IMR-90 (cell line): ENCODE data around the gene ZNF670. TPM values are rescaled to one million over a fixed set of nuclear protein-coding genes. Genes with fewer than 3 reads are reported as not detected.
"Not testable (repeated sequence)": the region's sequence is repeated elsewhere in the genome, so short reads cannot be mapped to it uniquely, and the experiment has no call there.

Source experiments
- ATAC-seq: fragments of 200-7000 bp; cut with Tn5 transposase; 2 replicates; pipeline ENCODE4 v1.9.1; 2020; ENCODE audit warnings: low read depth, mild to moderate bottlenecking, moderate library complexity
- BruUV-seq: library from RNA; stranded (reverse); fragments of 400-500 nt; replicated peaks from 2 replicates; lab custom pipeline; 2021; lab: Mats Ljungman, UMichigan
- CTCF ChIA-PET: fragments of 300-600 bp; formaldehyde crosslinking; extraction: SDS; loops from one replicate; lab custom pipeline; 2021; ENCODE audit warnings: antibody characterized with exemption; lab: Yijun Ruan, JAX
- POLR2A ChIA-PET: fragments of 300-600 bp; sonication (Branson Sonifier 250); formaldehyde crosslinking; loops from one replicate; lab custom pipeline; 2022; ENCODE audit warnings: antibody characterized with exemption; ENCODE audit not compliant: unreplicated experiment; lab: Charles Lee
- DNase-seq: peaks from one replicate; pipeline ENCODE4 v3.0.0; 2013
- H2AFZ ChIP-seq: replicated peaks from 2 replicates; pipeline ENCODE3; 2013; ENCODE audit warnings: low read length, mild to moderate bottlenecking; ENCODE audit not compliant: poor library complexity
- H2AK5ac ChIP-seq: 2 replicates; pipeline ENCODE4 v1.6.1; 2013; ENCODE audit warnings: low read depth, low read length, inconsistent platforms
- H2AK9ac ChIP-seq: replicated peaks from 2 replicates; pipeline ENCODE3; 2013; ENCODE audit warnings: mild to moderate bottlenecking, low read depth, low read length, moderate library complexity; ENCODE audit not compliant: poor library complexity
- H2BK120ac ChIP-seq: 2 replicates; pipeline ENCODE4 v1.6.1; 2013; ENCODE audit warnings: low read depth, low read length, inconsistent platforms
- H2BK15ac ChIP-seq: 3 replicates; pipeline ENCODE4 v1.6.1; 2013; ENCODE audit warnings: low read depth, low read length, inconsistent platforms
- H2BK20ac ChIP-seq: 2 replicates; pipeline ENCODE4 v1.6.1; 2013; ENCODE audit warnings: low read depth, mild to moderate bottlenecking, inconsistent platforms, low read length, moderate library complexity
- H2BK5ac ChIP-seq: 2 replicates; pipeline ENCODE4 v1.6.1; 2013; ENCODE audit warnings: mild to moderate bottlenecking, low read depth, low read length, inconsistent platforms; ENCODE audit not compliant: poor library complexity, severe bottlenecking
- H3K14ac ChIP-seq: replicated peaks from 2 replicates; pipeline ENCODE4 v1.6.1; 2013; ENCODE audit warnings: low read depth, low read length, inconsistent platforms
- H3K18ac ChIP-seq: 2 replicates; pipeline ENCODE4 v1.6.1; 2013; ENCODE audit warnings: low read depth, low read length, control low read depth
- H3K23ac ChIP-seq: 2 replicates; pipeline ENCODE4 v1.6.1; 2013; ENCODE audit warnings: low read depth, low read length, inconsistent platforms
- H3K27ac ChIP-seq: 2 replicates; pipeline ENCODE4 v1.5.1; 2013; ENCODE audit warnings: mild to moderate bottlenecking, control low read depth, low read length; ENCODE audit not compliant: insufficient read depth
- H3K27me3 ChIP-seq: 2 replicates; pipeline ENCODE4 v1.6.1; 2013; ENCODE audit warnings: low read length; ENCODE audit not compliant: control insufficient read depth, insufficient read depth
- H3K36me3 ChIP-seq: 2 replicates; pipeline ENCODE4 v1.6.1; 2013; ENCODE audit warnings: low read length, mixed read lengths; ENCODE audit not compliant: control insufficient read depth, insufficient read depth
- H3K4ac ChIP-seq: 2 replicates; pipeline ENCODE4 v1.6.1; 2013; ENCODE audit warnings: low read depth, low read length, inconsistent platforms
- H3K4me1 ChIP-seq: 2 replicates; pipeline ENCODE4 v1.6.1; 2013; ENCODE audit warnings: low read length, mixed read lengths; ENCODE audit not compliant: control insufficient read depth, insufficient read depth
- H3K4me2 ChIP-seq: 2 replicates; pipeline ENCODE4 v1.6.1; 2013; ENCODE audit warnings: low read depth, mild to moderate bottlenecking, control low read depth, low read length, moderate library complexity
- H3K4me3 ChIP-seq: 2 replicates; pipeline ENCODE4 v1.5.1; 2013; ENCODE audit warnings: low read depth, mild to moderate bottlenecking, control low read depth, low read length, moderate library complexity; ENCODE audit not compliant: insufficient read depth
- H3K56ac ChIP-seq: 2 replicates; pipeline ENCODE4 v1.6.1; 2013; ENCODE audit warnings: low read length, inconsistent platforms; ENCODE audit not compliant: insufficient read depth; ENCODE audit errors: extremely low read depth
- H3K79me1 ChIP-seq, 2 experiments: 2 replicates each; pipeline ENCODE4 v1.6.1; 2013; ENCODE audit warnings: low read length in 2 of 2, inconsistent platforms in 1 of 2, low read depth in 1 of 2
- H3K9ac ChIP-seq: 2 replicates; pipeline ENCODE4 v1.6.1; 2013; ENCODE audit warnings: low read depth, low read length, control low read depth
- H3K9me1 ChIP-seq: 2 replicates; pipeline ENCODE4 v1.6.1; 2013; ENCODE audit warnings: low read length, inconsistent platforms; ENCODE audit not compliant: insufficient read depth
- H3K9me3 ChIP-seq: 2 replicates; pipeline ENCODE4 v1.6.1; 2013; ENCODE audit warnings: low read length; ENCODE audit not compliant: control insufficient read depth, insufficient read depth
- H4K20me1 ChIP-seq: 2 replicates; pipeline ENCODE4 v1.6.1; 2013; ENCODE audit warnings: low read length, inconsistent platforms; ENCODE audit not compliant: insufficient read depth
- H4K5ac ChIP-seq: 2 replicates; pipeline ENCODE4 v1.6.1; 2013; ENCODE audit warnings: mild to moderate bottlenecking, low read depth, low read length, control low read depth
- H4K8ac ChIP-seq, 2 experiments: 2 replicates each; pipeline ENCODE4 v1.6.1; 2013; ENCODE audit warnings: low read depth in 2 of 2, low read length in 2 of 2, control low read depth in 1 of 2, inconsistent platforms in 1 of 2
- H4K91ac ChIP-seq: 2 replicates; pipeline ENCODE4 v1.6.1; 2013; ENCODE audit warnings: low read depth, low read length, inconsistent platforms; ENCODE audit not compliant: insufficient read depth
- WGBS, 2 experiments: methylation state at CpG; one replicate each; pipeline versions ENCODE4 v1.1.5 to v1.1.7; 2013; ENCODE audit warnings: missing lambda C conversion rate in 2 of 2; ENCODE audit not compliant: insufficient read length in 1 of 2; ENCODE audit errors: extremely low coverage in 2 of 2; 5-methylcytosine and 5-hydroxymethylcytosine counted together
- dilution Hi-C: fragments of 300-500 bp; cut with HindIII; formaldehyde crosslinking; loops from one replicate; pipeline ENCODE4 v1.14.3; 2018; ENCODE audit warnings: low sequenced_read_pairs; ENCODE audit not compliant: unreplicated experiment
- in situ Hi-C: fragments of 300-500 bp; cut with MboI; formaldehyde crosslinking; loops from 3 replicates; pipeline ENCODE4 v1.14.3; 2019; ENCODE audit warnings: low sequenced_read_pairs, inconsistent platforms, mixed read lengths
- intact Hi-C: fragments of 100-400 bp; cut with micrococcal nuclease; formaldehyde crosslinking; loops from 2 replicates; pipeline ENCODE4 v1.10.0; 2022
- polyA plus RNA-seq, 3 experiments: library from polyadenylated mRNA; depleted of rRNA; stranded (reverse); fragments of >200 nt; gene quantifications; 2 replicates each; pipeline ENCODE4 v1.2.3, GENCODE V29; 2012; ENCODE audit warnings: low replicate concordance in 1 of 3
- total RNA-seq: library from RNA; depleted of rRNA; stranded (reverse); fragments of >200 nt; gene quantifications from 2 replicates; pipeline ENCODE4 v1.2.3, GENCODE V29; 2012

The ZNF670 gene
- total and polyA plus RNA-seq, 2 of the 4 experiments (the other 2 are of a cell fraction), result 1.8 to 4.5 TPM

GRCh38 chr1:247126166-247126565, 47.6 kb upstream of the ZNF670 start:
- H4K20me1 ChIP-seq, H3K9ac ChIP-seq, H2BK120ac ChIP-seq, H3K9me3 ChIP-seq, intact Hi-C loops, BruUV-seq, H3K9me1 ChIP-seq, H3K36me3 ChIP-seq, H3K27ac ChIP-seq, H3K23ac ChIP-seq, H4K5ac ChIP-seq, H2BK20ac ChIP-seq, H3K79me1 ChIP-seq, CTCF ChIA-PET, H3K27me3 ChIP-seq, H2AK5ac ChIP-seq, H3K4me2 ChIP-seq, H2BK5ac ChIP-seq, H3K14ac ChIP-seq, H2BK15ac ChIP-seq, H4K91ac ChIP-seq, H3K4me3 ChIP-seq, in situ Hi-C loops, H3K56ac ChIP-seq, H2AFZ ChIP-seq, DNase-seq, H4K8ac ChIP-seq, H3K18ac ChIP-seq, H2AK9ac ChIP-seq, H3K4ac ChIP-seq, POLR2A ChIA-PET, H3K4me1 ChIP-seq, dilution Hi-C loops: not testable (repeated sequence)
- ATAC-seq, result peak; percentile 97
- WGBS, 2 experiments, result no CpG with 5 or more reads among the region's 25 CpGs
